ENCODE results near the gene LRRC58. TPM values are rescaled to one million over a fixed set of nuclear protein-coding genes. Genes with fewer than 3 reads are reported as not detected.

LRRC58 gene
- total RNA-seq, 2 donors from 2014 or later, result 26.0 to 34.9 TPM

DNA sequence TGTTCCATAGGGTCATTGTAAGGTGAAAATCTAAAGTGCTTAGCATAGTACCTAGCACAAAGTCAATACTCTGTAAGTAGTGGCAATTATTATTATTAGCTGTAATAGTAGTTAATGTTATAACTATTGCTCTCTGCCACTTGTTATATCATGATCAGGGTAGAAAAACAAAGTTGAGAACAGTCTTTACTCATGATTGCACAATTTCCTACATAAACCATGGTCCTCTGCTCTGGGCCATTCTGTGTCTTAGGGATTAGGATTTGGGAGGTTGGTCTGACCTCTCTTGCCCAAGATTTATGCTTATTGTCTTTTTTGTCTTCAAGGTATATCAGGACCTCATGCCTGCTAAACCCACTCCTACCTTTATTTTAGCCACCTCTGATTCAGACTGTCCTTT lies 4.3 kb upstream of the LRRC58 start:
- TF ChIP-seq CTCF (IDR thresholded peaks at IDR 0.05) (no peak), POLR2A (IDR thresholded peaks at IDR 0.05) (no peak), POLR2AphosphoS5 (IDR thresholded peaks at IDR 0.05) (no peak)
- no peaks in the 10 kb centered on the region for H3K36me3 ChIP-seq
- intact Hi-C loops (cut with DNase I), result no loop called here

DNA sequence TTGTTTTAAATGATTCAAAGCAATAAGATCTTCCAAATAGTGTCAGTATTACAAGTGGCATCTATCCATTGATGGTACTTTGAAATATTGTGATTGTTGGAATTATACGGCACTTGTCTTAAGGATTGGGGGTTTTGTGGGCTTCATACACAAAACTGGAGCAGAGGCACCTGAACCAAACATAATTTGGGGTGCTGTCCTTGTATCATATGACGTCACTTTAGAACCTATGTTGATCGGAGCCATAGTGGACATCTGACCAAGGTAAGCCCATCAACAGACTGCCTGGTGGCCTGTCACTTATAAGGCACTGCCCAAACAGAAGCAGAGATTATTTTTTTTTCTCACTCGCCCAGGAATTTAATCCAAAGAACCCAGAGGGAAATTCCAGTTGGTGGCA lies 2.9 kb upstream of the LRRC58 start:
- intact Hi-C loops (cut with DNase I), result no loop called here
- no peaks in the 10 kb centered on the region for H3K4me1 ChIP-seq (replicated peaks)
- no peak overlapping the region for H3K4me3 ChIP-seq
- no peak for DNase-seq (ENCODE audit: low spot score)
- H3K27me3 ChIP-seq (replicated peaks; ENCODE audit: insufficient read depth), result no peaks in the 10 kb centered on the region
- 92% methylated on average over 4 of the region's 4 CpGs for WGBS
- no peaks in the 10 kb centered on the region for H3K9me3 ChIP-seq
- TF ChIP-seq POLR2AphosphoS5 (IDR thresholded peaks at IDR 0.05) (no peak), CTCF (IDR thresholded peaks at IDR 0.05) (no peak), POLR2A (IDR thresholded peaks at IDR 0.05) (no peak)
- no peaks in the 10 kb centered on the region for H3K36me3 ChIP-seq
- no peak overlapping the region for H3K27ac ChIP-seq

More for the DNA sequence above, 4.3 kb upstream of the LRRC58 start:
- no peak overlapping the region for H3K27ac ChIP-seq
- H3K4me1 ChIP-seq (replicated peaks), result no peaks in the 10 kb centered on the region
- no peak for DNase-seq (ENCODE audit: low spot score)
- H3K9me3 ChIP-seq, result no peaks in the 10 kb centered on the region
- no peaks in the 10 kb centered on the region for H3K27me3 ChIP-seq (replicated peaks; ENCODE audit: insufficient read depth)
- no peak overlapping the region for H3K4me3 ChIP-seq

GRCh38 chr3:120350401-120350941 lies 1.3 kb upstream of the LRRC58 start:
- TF ChIP-seq POLR2A (IDR thresholded peaks at IDR 0.05), result no peak
- TF ChIP-seq POLR2AphosphoS5 (IDR thresholded peaks at IDR 0.05), result no peak
- TF ChIP-seq CTCF (IDR thresholded peaks at IDR 0.05), result no peak
- Histone ChIP-seq H3K27me3 (replicated peaks; ENCODE audit: insufficient read depth) (no peaks in the 10 kb centered on the region), H3K4me1 (replicated peaks) (no peaks in the 10 kb centered on the region), H3K9me3 (no peaks in the 10 kb centered on the region), H3K4me3 (peak overlapping the region in 1 of 2 donors; percentile 78), H3K36me3 (no peaks in the 10 kb centered on the region), H3K27ac (peak overlapping the region in 1 of 2 donors; percentile 94)
- 61% methylated on average over 8 of the region's 8 CpGs for WGBS
- intact Hi-C loops (cut with DNase I), result no loop called here
- DNase-seq (ENCODE audit: low spot score), result no peak

- intact Hi-C loops (cut with DNase I), result no loop called here
- under 1% methylated on average over 6 of the region's 6 CpGs for WGBS
- H3K27ac ChIP-seq, result peak overlapping the region; percentile 83 to 94
These were observed 636 bp upstream of the LRRC58 start for GRCh38 chr3:120349855-120350125.

More at GRCh38 chr3:120349855-120350125, 636 bp upstream of the LRRC58 start:
- H3K4me1 ChIP-seq (replicated peaks), result no peaks in the 10 kb centered on the region
- H3K36me3 ChIP-seq, result no peaks in the 10 kb centered on the region
- DNase-seq (ENCODE audit: low spot score), result no peak
- no peaks in the 10 kb centered on the region for H3K9me3 ChIP-seq
- no peaks in the 10 kb centered on the region for H3K27me3 ChIP-seq (replicated peaks; ENCODE audit: insufficient read depth)
- TF ChIP-seq POLR2A (IDR thresholded peaks at IDR 0.05), result no peak
- no peak for TF ChIP-seq POLR2AphosphoS5 (IDR thresholded peaks at IDR 0.05)
- TF ChIP-seq CTCF (IDR thresholded peaks at IDR 0.05), result no peak
- H3K4me3 ChIP-seq, result peak overlapping the region; percentile 59 to 78
